Raji (cell line): ENCODE results near the gene FBLN1.

Source experiments
- POLR2A ChIP-seq: IDR thresholded peaks from 2 replicates; pipeline ENCODE4 v1.6.1; 2011; ENCODE audit warnings: low read depth, low read length, control low read depth; ENCODE audit not compliant: insufficient read depth

FBLN1 gene

DNA sequence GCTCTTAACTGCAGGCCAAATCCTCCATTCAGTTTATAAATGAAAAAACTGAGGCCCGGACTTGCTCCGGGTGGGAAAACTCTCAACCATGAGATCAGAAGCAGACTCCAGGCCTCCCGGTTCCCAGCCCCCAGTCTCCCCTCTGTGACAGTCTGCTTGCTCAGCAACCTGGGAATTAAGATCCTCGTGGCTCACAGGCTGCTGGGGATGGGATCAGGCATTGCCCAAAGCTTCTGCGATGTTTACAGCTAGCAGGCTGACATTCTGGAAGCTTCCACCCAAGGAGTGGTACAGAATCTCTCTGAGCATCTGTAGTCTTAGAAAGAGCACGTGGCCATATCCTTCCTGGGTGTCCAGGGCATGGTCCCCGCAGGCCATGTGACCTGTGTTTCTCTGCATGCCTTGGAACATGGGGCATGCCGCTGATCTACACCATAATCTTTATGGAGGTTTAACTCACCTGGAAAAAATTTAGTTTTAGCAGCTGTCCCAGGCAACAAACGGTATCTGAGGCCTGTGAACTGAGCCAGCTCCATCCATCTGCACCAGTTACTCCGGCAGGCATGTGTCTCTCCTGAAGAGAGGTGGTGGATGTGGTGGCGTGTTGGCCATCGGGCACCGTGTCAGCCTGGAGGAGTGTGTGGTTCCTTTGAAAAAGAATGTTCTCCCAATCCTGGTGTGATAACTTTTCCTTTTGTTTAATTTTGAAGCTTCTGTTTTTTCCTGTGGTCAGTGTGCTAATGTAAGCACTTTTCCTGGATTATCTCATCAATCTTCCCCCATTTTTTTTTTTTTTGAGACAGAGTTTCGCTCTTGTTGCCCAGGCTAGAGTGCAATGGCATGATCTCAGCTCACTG is 7.9 kb downstream of the FBLN1 start:
- TF ChIP-seq POLR2A: no peak

DNA sequence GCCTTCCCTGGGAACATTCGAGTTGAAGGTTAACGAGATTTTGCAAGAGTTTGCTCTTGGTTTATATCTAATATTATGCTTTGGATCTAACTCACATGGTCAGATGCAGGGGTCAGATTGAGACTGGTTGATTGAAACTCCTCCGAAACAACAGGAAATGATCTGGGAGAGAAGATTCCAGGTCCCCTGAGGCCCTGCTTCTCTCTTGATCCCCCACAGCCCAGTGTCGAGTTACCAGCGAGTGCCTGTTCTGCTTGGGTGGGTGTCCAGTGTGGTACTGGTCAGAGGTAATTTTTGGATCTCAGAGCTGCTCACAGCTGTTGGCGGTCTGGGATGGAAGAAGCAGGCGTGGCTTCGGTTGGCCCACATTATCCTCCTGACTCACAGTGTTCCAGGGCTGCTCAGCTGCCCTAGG is 9.2 kb downstream of the FBLN1 start:
- TF ChIP-seq POLR2A: no peak

DNA sequence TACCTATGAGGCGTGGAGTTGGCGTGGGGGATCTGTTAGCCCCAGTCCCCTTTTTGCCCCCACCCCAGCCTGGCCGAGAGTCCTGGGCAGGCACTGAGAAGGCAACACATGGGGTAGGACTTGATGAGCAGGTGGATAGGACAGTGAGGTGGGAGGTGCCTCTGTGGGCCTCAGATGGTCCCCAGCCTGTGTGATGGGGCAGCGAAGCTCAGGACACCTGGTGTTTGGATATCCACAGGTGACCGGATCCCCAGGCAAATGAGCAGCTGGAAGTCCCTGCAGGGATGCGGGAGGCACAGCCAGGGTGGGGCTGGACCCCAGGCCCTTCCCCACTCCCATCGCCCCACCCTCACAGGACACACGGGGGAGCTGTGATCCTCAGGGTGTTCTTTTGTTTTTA is 9.7 kb downstream of the FBLN1 start:
- TF ChIP-seq POLR2A: no peak

DNA sequence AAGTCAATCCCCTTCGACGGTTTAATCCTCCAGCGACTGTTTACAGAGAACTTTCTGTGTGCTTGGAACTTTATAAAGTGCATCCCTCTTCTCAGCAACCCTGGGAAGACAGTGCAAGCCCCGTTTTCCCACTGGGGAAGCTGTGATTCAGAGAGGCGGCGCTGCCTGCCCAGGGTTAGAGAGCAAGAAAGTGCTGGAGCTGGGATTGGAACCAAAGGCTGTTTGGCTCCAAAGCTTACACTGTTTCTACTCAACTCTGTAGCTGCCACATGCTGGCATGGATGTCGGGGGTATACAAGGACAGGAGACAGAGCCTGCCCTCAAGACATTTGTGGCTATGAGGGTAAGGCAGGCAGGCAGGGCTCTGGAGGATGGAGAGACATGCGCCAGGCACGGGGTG is 13.0 kb downstream of the FBLN1 start:
- no peak for TF ChIP-seq POLR2A

DNA sequence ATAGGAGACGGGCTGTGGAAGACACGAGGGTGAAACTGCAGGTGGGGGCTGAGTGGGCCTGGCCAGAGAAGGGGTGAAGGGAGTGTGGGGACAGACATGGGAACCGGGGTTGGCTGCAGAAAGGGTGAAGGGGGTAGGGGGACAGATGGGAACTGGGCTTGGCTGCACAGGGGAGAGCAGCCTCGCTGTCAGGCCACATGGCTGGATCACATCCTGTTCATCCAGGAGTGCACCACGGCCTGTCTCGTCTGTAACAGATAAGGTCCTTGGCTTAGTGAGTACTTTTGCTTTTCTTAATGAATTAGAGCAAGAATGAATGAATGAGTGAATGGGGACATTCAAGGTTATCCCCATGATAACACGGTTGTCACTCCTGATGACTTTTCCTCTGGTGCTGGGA is 13.5 kb downstream of the FBLN1 start:
- TF ChIP-seq POLR2A: no peak

DNA sequence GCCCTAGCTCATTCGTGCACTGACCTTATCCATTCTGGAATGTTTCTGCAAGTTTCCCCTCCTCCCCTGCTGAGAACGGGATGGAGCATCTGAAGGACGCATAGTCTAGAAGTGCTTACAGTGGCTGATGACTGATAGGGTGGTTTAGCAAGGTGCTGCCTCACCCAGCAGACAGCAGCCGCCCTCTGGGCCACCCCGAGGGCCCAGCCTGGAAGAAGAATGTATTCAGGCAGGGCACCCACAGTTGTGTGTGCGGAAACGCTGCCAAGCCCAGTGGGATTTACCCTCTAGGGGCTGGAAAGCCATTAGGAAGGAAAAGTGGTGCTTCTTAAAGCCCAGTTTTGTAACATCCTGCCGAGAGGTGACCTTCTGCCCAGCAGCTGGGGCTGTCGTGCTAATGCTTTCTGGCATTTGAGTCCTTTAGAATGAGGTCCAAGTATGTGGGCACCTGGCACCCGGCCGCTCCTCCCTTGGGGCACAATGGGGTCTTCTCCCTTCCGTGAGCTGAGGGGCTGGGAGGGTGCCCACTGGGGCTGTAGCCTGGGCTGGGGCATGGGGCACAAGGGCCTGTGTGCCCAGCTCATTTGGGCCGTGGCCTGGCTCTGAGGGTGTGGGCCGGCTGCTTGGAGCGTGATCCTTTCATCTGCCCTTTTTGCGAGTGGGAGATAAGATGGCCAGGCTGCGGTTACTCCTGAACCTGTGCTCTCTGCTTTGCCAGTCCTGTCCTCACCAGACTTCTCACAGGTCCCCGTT is 14.4 kb downstream of the FBLN1 start:
- TF ChIP-seq POLR2A: no peak

DNA sequence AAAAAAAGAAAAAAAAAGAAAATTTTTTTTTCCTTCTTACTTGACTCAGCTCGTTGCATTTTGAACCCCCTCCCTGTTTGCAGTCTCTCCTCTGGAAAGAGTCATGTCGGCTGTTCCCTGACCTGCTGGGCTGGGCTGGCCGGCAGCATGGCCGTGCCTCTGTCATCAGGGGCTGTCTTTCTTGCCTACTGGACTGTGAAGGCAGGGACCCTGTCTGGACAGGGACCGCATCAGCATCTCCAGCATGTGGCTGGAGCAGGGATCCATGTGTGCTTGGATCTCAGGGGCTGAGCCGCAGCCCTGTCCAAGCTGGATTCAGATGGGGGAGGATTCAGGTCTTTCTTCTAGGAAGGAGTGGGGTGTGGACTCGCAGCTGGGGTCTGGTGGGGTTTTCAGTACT is 15.5 kb downstream of the FBLN1 start:
- no peak for TF ChIP-seq POLR2A

DNA sequence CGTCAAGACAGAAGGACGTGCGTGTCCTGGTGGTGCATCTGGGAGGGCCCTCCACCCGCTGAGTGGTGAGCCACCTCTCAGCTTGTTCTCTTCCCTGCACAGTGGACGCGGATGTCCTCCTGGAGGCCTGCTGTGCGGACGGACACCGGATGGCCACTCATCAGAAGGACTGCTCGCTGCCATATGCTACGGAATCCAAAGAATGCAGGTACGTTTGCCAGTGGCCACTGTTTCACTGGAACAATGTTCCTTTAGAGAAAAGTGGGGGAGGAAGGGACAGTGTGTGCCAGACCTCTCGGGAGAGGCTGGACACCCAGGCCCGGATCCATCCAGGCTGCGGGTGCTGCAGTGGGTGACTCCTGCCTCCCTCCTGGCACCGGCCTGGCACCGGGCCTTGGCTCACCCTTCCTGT is 15.9 kb downstream of the FBLN1 start:
- no peak for TF ChIP-seq POLR2A

DNA sequence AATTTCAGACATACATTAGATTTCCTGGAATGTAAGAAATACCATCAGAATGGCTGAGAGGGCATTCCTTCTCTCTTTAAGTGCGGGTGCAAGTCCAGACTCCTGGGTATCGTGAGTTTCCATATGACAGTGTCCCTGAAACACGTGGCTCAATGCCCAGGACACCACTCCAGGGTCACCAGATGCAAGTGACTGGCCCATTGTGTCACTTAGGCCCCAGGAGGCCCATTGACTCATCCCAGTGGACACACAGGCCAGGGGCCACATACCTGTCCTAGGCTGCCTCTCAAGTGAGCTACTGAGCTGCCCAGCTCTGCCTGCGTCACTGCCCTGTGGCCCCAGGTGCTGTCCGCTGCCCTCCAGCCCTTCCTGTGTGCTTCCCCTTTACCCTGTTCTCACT is 18.5 kb downstream of the FBLN1 start:
- no peak for TF ChIP-seq POLR2A

DNA sequence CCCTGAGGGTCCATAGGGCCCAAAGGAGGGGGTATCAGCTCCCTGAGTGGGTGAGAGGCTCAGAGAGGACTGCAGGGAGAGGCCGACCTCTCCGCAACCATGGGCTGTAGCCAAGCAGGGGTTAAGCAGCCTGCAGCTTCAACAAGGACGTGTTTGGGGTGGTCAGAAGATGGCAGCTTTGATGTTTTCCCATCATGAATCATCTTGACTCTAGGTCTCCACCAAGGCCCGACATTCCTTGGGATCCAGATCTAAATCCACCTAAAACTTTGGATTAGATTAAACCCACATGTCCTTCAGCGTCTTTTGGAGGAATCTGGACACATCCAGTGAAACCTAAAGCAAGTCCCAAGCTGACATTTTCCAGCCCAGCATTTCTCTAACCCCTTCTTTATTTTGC is 19.8 kb downstream of the FBLN1 start:
- no peak for TF ChIP-seq POLR2A

DNA sequence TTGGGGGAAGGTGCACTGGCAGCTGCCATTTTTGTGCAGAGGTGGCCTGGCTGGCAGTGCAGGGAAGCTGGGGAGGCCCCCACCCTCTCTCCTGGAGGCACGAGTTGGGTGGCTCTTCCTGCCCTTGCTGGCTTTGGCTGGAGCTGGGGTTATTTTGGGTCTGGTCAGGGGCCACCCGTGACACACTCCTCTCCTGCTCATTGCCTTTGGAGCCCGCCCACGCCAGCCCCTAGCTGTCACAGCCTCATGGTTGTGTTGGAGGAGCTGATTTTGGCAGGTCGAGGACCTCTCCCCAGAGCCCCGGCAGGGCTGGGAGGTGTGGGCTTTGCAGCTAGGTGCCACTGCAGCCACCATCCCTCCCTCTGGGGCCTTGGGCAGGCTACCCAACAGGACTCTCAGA is 21.5 kb downstream of the FBLN1 start:
- no peak for TF ChIP-seq POLR2A

DNA sequence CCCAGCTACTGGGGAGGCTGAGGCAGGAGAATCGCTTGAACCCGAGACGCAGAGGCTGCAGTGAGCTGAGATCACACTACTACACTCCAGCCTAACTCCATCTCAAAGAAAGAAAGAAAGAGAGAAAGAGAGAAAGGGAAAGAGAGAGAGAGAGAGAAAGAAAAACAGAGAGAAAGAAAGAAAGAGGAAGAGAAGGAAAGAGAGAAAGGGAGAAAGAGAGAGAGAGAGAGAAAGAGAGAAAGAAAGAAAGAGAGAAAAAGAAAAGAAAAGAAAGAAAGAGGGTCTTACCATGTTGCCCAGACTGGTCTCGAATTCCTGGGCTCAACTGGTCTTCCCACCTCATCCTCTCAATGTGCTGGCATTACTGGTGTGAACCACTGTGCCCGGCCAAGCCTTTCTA is 22.3 kb downstream of the FBLN1 start:
- no peak for TF ChIP-seq POLR2A

DNA sequence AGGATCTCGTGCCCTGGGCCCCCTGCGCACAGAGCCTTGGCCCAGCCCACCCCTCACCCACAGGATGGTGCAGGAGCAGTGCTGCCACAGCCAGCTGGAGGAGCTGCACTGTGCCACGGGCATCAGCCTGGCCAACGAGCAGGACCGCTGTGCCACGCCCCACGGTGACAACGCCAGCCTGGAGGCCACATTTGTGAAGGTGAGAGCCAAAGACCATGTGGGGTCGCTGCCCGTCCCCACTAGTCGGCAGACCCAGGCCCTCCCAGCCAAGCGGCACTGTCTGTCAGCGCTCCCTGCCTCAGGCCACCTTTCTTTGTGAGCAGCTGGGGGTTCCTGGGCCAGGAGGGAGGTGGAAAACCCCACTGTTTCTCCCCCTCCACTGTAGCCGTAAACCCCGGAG is 22.8 kb downstream of the FBLN1 start:
- TF ChIP-seq POLR2A: no peak

DNA sequence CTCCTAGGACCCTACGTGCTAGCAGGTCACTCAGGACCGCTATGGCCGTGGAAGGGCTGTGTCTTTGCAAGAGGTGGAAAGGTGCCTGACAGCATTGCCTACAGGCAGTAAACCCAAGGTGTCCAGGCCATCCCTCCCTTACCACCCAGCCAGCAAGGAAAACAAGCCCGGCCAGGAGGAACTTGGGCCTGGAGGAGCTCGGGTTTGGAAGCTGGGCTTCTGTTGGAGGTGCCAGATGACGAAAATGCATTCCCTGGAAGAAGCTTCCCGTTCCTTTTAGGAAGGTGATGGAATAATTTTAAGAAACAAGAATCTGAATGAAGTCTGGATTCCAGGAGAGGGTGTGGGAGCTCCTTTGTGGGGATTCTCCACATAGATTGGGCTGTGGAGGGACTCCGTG is 23.6 kb downstream of the FBLN1 start:
- TF ChIP-seq POLR2A: no peak

DNA sequence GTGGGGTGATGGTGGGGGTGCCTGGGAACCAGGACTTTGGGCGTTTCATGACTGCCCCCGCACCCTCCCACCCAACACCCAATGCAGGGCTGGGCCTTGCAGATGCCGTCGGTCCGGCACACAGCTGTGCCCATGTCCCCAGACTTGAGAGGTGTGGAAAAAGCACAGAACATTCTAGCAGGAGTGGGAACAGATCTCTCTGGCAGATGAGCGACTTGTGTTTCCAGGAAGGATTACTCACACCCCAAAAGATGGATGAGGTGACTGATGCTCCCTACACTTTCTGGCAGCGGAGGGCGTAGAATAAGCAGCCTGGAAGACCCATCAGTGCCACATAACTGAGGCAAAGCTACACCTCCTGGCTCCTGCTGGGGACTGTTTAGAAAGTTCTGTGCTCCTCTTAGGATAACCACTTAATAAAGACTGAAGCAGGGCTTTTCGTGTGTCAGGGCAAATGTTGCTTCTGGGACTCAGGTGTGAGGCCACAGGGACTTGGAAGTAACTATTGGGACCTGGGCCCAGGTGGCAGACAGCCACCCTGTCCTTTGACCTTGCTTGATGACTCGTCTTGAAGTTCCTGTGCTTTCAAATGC is 24.2 kb downstream of the FBLN1 start:
- TF ChIP-seq POLR2A: no peak

DNA sequence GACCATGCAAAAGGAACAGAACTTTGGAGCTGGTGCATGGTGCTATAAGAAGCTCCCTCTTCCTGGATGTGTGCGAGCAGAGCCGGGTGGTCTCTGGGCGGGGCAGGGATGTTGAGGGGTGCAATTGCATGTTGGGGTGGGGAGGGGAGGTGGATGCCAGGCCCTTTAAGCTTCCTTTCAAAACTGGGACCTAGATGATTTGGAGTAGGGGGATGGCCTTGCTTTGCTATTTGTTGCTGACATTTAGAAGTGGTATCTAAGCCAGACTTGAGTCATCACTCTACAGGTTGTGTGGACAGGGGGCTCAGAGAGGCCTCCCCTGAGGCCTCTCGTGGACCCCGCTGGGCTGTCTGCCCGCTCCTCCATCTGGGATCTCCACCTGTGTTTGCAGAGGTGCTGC is 24.8 kb downstream of the FBLN1 start:
- no peak for TF ChIP-seq POLR2A
